Measurements from ENCODE around the gene CUX1.

Gene CUX1

DNA sequence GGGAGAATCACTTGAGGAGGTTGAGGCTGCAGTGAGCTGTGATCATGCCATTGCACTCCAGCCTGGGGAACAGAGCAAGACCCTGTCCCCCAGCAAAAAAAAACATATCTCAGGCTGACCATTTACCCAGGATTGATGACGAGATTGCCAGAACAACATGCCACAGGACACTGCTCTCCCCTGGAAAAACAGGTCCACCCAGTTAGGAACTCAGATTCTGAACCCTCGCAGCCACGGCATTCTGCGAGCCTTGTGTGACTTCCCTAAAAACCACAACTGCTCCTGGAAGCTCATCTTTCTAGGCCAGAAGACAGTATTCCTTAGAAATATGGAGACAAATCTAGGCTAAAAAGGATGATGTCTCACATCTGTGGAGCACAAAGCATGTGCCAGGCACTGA, 427.2 kb downstream of the CUX1 start:
- H3K9me3 ChIP-seq (replicated peaks; ENCODE audit: insufficient read depth, low read length) = no peaks in the 10 kb centered on the region
- no peak overlapping the region for H3K9ac ChIP-seq (ENCODE audit: low read length)
- no peaks in the 10 kb centered on the region for H3K36me3 ChIP-seq (replicated peaks; ENCODE audit: insufficient read depth, low read length)
- H3K4me2 ChIP-seq (ENCODE audit: low read depth, low read length) = no peak overlapping the region
- no peaks in the 10 kb centered on the region for H3K79me2 ChIP-seq (ENCODE audit: low read length)
- no peaks in the 10 kb centered on the region for H3F3A ChIP-seq (ENCODE audit: insufficient read depth, low read length)
- H3K4me3 ChIP-seq (ENCODE audit: low read length) = no peak overlapping the region
- H4K20me1 ChIP-seq (ENCODE audit: insufficient read depth, low read length) = no peaks in the 10 kb centered on the region
- TF ChIP-seq EZH2 (optimal IDR thresholded peaks at IDR 0.05; ENCODE audit: low read depth, low read length) (no peak), EZH2phosphoT487 (IDR thresholded peaks at IDR 0.05; ENCODE audit: low read length) (no peak)
- TF ChIP-seq, protein P1, sequence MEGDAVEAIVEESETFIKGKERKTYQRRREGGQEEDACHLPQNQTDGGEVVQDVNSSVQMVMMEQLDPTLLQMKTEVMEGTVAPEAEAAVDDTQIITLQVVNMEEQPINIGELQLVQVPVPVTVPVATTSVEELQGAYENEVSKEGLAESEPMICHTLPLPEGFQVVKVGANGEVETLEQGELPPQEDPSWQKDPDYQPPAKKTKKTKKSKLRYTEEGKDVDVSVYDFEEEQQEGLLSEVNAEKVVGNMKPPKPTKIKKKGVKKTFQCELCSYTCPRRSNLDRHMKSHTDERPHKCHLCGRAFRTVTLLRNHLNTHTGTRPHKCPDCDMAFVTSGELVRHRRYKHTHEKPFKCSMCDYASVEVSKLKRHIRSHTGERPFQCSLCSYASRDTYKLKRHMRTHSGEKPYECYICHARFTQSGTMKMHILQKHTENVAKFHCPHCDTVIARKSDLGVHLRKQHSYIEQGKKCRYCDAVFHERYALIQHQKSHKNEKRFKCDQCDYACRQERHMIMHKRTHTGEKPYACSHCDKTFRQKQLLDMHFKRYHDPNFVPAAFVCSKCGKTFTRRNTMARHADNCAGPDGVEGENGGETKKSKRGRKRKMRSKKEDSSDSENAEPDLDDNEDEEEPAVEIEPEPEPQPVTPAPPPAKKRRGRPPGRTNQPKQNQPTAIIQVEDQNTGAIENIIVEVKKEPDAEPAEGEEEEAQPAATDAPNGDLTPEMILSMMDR (IDR thresholded peaks at IDR 0.05; ENCODE audit: low read length) = no peak
- H3K27me3 ChIP-seq (replicated peaks; ENCODE audit: insufficient read depth, low read length) = no peaks in the 10 kb centered on the region
- H3K4me1 ChIP-seq (ENCODE audit: low read length) = peaks cover 6% of the 10 kb centered on the region; the same call in 1 of the 2 replicates
- no peak for DNase-seq
- H3K9me2 ChIP-seq (replicated peaks; ENCODE audit: insufficient read depth, low read length) = no peaks in the 10 kb centered on the region
- H3K27ac ChIP-seq (ENCODE audit: low read length) = no peak overlapping the region
- no peak overlapping the region for H2AFZ ChIP-seq (ENCODE audit: low read length)

DNA sequence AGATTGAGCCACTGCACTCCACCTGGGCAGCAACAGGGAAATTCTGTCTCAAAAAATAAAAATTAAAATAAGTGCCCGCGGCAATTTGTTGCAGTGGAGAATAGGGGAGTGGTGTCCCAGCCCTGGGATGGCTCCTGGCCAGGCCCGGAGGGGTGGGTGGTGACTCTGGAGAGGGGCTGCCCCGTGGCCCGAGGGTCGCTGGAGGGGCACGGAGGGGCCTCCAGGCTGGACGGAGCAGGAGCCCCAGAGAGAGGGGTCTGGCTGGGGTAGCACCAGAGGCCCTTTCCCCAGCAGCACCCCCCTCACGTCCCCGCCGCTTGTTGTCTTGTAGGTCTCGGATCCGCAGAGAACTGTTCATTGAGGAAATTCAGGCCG, 430.6 kb downstream of the CUX1 start:
- Histone ChIP-seq H3F3A (ENCODE audit: insufficient read depth, low read length) (no peaks in the 10 kb centered on the region), H3K4me1 (ENCODE audit: low read length) (no peaks in the 10 kb centered on the region), H3K79me2 (ENCODE audit: low read length) (no peaks in the 10 kb centered on the region), H3K27ac (ENCODE audit: low read length) (no peak overlapping the region), H3K27me3 (replicated peaks; ENCODE audit: insufficient read depth, low read length) (no peaks in the 10 kb centered on the region), H3K4me2 (ENCODE audit: low read depth, low read length) (no peak overlapping the region), H3K9ac (ENCODE audit: low read length) (no peak overlapping the region), H3K36me3 (replicated peaks; ENCODE audit: insufficient read depth, low read length) (no peaks in the 10 kb centered on the region), H4K20me1 (ENCODE audit: insufficient read depth, low read length) (no peaks in the 10 kb centered on the region), H3K9me3 (replicated peaks; ENCODE audit: insufficient read depth, low read length) (no peaks in the 10 kb centered on the region), H2AFZ (ENCODE audit: low read length) (no peak overlapping the region), H3K4me3 (ENCODE audit: low read length) (no peak overlapping the region), H3K9me2 (replicated peaks; ENCODE audit: insufficient read depth, low read length) (no peaks in the 10 kb centered on the region)
- DNase-seq = no peak
- no peak for TF ChIP-seq EZH2 (optimal IDR thresholded peaks at IDR 0.05; ENCODE audit: low read depth, low read length)
- TF ChIP-seq, protein P1 (IDR thresholded peaks at IDR 0.05; ENCODE audit: low read length) = no peak
- no peak for TF ChIP-seq EZH2phosphoT487 (IDR thresholded peaks at IDR 0.05; ENCODE audit: low read length)

DNA sequence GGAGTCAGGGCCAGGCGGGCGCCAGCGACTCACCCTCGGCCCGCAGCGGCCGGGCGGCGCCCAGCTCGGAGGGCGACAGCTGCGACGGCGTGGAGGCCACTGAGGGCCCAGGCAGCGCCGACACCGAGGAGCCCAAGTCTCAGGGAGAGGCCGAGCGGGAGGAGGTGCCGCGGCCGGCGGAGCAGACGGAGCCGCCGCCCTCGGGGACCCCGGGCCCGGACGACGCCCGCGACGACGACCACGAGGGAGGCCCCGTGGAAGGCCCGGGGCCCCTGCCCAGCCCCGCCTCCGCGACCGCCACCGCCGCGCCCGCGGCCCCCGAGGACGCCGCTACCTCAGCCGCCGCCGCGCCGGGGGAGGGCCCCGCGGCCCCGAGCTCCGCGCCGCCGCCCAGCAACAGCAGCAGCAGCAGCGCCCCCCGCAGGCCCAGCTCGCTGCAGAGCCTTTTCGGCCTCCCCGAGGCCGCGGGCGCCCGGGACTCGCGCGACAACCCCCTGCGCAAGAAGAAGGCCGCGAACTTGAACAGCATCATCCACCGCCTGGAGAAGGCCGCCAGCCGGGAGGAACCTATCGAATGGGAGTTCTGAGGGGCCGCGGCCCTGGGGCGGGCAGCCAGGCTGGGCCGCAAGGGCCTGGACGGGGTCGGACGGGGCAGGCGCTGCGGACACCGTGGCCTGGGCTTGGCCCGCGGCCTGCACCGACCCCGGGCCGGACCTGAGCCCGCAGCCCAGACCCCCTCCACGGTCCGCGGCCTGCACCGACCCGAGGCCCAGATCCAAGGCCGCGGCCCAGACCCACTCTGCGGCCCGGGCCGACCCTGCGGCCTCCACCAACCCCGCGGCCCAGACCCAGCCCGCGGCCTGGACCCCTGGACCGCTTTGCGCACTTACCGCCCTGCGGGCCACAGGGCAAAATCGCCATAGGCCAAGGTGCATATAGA, 431.3 kb downstream of the CUX1 start:
- no peak for TF ChIP-seq EZH2 (optimal IDR thresholded peaks at IDR 0.05; ENCODE audit: low read depth, low read length)
- TF ChIP-seq EZH2phosphoT487 (IDR thresholded peaks at IDR 0.05; ENCODE audit: low read length) = no peak
- TF ChIP-seq, protein P1 (IDR thresholded peaks at IDR 0.05; ENCODE audit: low read length) = no peak
- no peak overlapping the region for H2AFZ ChIP-seq (ENCODE audit: low read length)
- H3K9ac ChIP-seq (ENCODE audit: low read length) = no peak overlapping the region
- no peak overlapping the region for H3K27ac ChIP-seq (ENCODE audit: low read length)
- no peak overlapping the region for H3K4me2 ChIP-seq (ENCODE audit: low read depth, low read length)
- H4K20me1 ChIP-seq (ENCODE audit: insufficient read depth, low read length) = no peaks in the 10 kb centered on the region
- no peaks in the 10 kb centered on the region for H3K9me2 ChIP-seq (replicated peaks; ENCODE audit: insufficient read depth, low read length)
- no peaks in the 10 kb centered on the region for H3F3A ChIP-seq (ENCODE audit: insufficient read depth, low read length)
- no peak overlapping the region for H3K4me3 ChIP-seq (ENCODE audit: low read length)
- H3K9me3 ChIP-seq (replicated peaks; ENCODE audit: insufficient read depth, low read length) = no peaks in the 10 kb centered on the region
- no peaks in the 10 kb centered on the region for H3K27me3 ChIP-seq (replicated peaks; ENCODE audit: insufficient read depth, low read length)
- H3K79me2 ChIP-seq (ENCODE audit: low read length) = no peaks in the 10 kb centered on the region
- H3K4me1 ChIP-seq (ENCODE audit: low read length) = no peaks in the 10 kb centered on the region
- no peaks in the 10 kb centered on the region for H3K36me3 ChIP-seq (replicated peaks; ENCODE audit: insufficient read depth, low read length)
- DNase-seq = no peak

All from MM.1S (cell line).